ENCODE data around the gene USHBP1. TPM values are rescaled to one million over a fixed set of nuclear protein-coding genes. Genes with fewer than 3 reads are reported as not detected.

Gene USHBP1
- total and polyA plus RNA-seq, 2 of the 13 experiments (the other 11 are each of a cell fraction or from before 2014, with no cell fraction given): 0.15 to 1.5 TPM

DNA sequence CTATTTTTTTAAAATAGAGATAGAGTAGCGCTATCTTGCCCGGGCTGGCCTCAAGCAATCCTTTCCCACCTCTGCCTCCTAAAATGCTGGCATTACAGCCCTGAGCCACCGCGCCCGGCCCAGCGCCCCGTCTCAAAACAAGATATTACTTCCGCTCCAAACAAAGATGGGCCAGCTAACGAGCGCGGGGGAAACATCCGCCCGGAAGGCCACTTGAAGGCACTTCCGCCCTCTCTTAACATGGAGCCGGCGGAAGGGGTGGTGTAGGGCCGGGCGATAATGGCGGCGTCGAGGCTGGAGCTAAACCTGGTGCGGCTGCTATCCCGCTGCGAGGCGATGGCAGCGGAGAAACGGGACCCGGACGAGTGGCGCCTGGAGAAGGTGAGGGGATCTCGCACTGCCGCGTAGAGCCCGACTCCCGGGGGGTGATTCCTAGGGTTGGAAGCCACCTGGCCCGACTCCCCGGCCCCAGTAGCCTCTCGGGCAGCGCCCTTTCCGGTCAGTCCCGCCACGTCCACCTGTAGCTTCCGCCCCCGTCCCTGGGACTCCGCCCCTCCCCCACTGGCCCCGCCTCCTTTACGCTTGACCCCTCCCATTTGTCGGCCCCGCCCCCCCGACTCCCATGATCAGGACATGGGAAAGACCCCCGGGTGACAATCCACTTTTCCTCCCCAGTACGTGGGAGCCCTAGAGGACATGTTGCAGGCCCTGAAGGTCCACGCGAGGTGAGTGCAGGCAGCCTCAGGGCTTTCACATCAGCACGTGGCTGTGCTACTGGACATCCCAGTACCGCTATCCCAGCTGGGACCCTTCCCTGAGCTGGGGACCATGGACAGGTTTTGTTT is 49.2 kb downstream of the USHBP1 start, which contains the start of gene USE1 (continued):
- TF ChIP-seq, protein P1, sequence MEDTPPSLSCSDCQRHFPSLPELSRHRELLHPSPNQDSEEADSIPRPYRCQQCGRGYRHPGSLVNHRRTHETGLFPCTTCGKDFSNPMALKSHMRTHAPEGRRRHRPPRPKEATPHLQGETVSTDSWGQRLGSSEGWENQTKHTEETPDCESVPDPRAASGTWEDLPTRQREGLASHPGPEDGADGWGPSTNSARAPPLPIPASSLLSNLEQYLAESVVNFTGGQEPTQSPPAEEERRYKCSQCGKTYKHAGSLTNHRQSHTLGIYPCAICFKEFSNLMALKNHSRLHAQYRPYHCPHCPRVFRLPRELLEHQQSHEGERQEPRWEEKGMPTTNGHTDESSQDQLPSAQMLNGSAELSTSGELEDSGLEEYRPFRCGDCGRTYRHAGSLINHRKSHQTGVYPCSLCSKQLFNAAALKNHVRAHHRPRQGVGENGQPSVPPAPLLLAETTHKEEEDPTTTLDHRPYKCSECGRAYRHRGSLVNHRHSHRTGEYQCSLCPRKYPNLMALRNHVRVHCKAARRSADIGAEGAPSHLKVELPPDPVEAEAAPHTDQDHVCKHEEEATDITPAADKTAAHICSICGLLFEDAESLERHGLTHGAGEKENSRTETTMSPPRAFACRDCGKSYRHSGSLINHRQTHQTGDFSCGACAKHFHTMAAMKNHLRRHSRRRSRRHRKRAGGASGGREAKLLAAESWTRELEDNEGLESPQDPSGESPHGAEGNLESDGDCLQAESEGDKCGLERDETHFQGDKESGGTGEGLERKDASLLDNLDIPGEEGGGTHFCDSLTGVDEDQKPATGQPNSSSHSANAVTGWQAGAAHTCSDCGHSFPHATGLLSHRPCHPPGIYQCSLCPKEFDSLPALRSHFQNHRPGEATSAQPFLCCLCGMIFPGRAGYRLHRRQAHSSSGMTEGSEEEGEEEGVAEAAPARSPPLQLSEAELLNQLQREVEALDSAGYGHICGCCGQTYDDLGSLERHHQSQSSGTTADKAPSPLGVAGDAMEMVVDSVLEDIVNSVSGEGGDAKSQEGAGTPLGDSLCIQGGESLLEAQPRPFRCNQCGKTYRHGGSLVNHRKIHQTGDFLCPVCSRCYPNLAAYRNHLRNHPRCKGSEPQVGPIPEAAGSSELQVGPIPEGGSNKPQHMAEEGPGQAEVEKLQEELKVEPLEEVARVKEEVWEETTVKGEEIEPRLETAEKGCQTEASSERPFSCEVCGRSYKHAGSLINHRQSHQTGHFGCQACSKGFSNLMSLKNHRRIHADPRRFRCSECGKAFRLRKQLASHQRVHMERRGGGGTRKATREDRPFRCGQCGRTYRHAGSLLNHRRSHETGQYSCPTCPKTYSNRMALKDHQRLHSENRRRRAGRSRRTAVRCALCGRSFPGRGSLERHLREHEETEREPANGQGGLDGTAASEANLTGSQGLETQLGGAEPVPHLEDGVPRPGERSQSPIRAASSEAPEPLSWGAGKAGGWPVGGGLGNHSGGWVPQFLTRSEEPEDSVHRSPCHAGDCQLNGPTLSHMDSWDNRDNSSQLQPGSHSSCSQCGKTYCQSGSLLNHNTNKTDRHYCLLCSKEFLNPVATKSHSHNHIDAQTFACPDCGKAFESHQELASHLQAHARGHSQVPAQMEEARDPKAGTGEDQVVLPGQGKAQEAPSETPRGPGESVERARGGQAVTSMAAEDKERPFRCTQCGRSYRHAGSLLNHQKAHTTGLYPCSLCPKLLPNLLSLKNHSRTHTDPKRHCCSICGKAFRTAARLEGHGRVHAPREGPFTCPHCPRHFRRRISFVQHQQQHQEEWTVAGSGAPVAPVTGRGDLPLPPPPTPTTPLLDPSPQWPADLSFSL (CRISPR knock-in tag; IDR thresholded peaks at IDR 0.05): 0 out of 2 replicates have a peak, but pooled peaks have one; percentile 28
- TF ChIP-seq KLF13 (CRISPR knock-in tag; IDR thresholded peaks at IDR 0.05) (no peak), ZNF264 (CRISPR knock-in tag; IDR thresholded peaks at IDR 0.05) (peak; percentile 76), ZNF263 (CRISPR knock-in tag; IDR thresholded peaks at IDR 0.05) (0 out of 2 replicates have a peak, but pooled peaks have one; percentile 22), ZNF784 (CRISPR knock-in tag; IDR thresholded peaks at IDR 0.05; ENCODE audit: borderline replicate concordance) (peak; percentile 74; the same call in 1 of the 2 replicates), FOSL2 (CRISPR knock-in tag; IDR thresholded peaks at IDR 0.05) (no peak), DNMT3B (CRISPR knock-in tag; conservative IDR thresholded peaks at IDR 0.05) (no peak), SRY (CRISPR knock-in tag; IDR thresholded peaks at IDR 0.05) (peak; percentile 76; the same call in 1 of the 2 replicates), ZNF83 (CRISPR knock-in tag; IDR thresholded peaks at IDR 0.05; ENCODE audit: borderline replicate concordance) (no peak), ZNF766 (CRISPR knock-in tag; IDR thresholded peaks at IDR 0.05; ENCODE audit: borderline replicate concordance) (no peak), JUNB (CRISPR knock-in tag; IDR thresholded peaks at IDR 0.05; ENCODE audit: borderline replicate concordance) (no peak), ZNF777 (CRISPR knock-in tag; IDR thresholded peaks at IDR 0.05) (peak; percentile 77; the same call in 1 of the 2 replicates), IKZF1 (IDR thresholded peaks at IDR 0.05) (no peak), BATF2 (CRISPR knock-in tag; IDR thresholded peaks at IDR 0.05) (no peak), SPEN (CRISPR knock-in tag; IDR thresholded peaks at IDR 0.05; ENCODE audit: low read depth) (peak; percentile 77; the same call in 1 of the 2 replicates), ZNF883 (CRISPR knock-in tag; IDR thresholded peaks at IDR 0.05; ENCODE audit: not compliant biosample characterization) (no peak), ZNF207 (IDR thresholded peaks at IDR 0.05; ENCODE audit: borderline replicate concordance) (no peak), ZNF530 (CRISPR knock-in tag; IDR thresholded peaks at IDR 0.05; ENCODE audit: low read depth) (no peak), ZNF350 (CRISPR knock-in tag; IDR thresholded peaks at IDR 0.05; ENCODE audit: borderline replicate concordance, low read depth) (no peak), ZNF800 (CRISPR knock-in tag; IDR thresholded peaks at IDR 0.05) (no peak)

Data from HepG2 (cell line).